GM18870 (cell line): ENCODE data around the gene MRPL30.
"Not testable (repeated sequence)": the region's sequence is repeated elsewhere in the genome, so short reads cannot be mapped to it uniquely, and the experiment has no call there.

Source experiments
- ATAC-seq: cut with Tn5 transposase; IDR thresholded peaks from one replicate; pipeline ENCODE4 v1.9.1; 2021; ENCODE audit warnings: moderate library complexity; ENCODE audit not compliant: unreplicated experiment

Gene MRPL30

GRCh38 chr2:99183025-99183424 lies 2.0 kb downstream of the MRPL30 start:
- ATAC-seq: no peak

DNA sequence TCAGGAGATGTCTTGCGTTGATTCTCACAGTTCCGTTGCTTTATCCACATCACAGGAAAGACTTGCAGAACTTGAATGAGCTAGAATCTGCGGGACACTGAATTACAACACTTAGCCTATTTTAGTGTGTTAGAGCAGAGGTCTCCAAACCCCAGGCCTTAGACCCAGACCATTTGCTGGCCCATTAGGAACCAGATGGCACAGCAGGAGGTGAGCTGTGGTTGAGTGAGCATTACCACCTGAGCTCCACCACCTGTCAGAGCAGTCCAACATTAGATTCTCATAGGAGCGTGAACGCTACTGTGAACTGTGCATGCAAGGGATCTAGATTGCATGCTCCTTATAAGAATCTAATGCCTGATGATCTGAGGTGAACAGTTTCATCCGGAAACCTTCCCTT lies 3.8 kb downstream of the MRPL30 start:
- ATAC-seq: no peak

- no peak for ATAC-seq
These were observed 6.0 kb downstream of the MRPL30 start for GRCh38 chr2:99187011-99187410.

DNA sequence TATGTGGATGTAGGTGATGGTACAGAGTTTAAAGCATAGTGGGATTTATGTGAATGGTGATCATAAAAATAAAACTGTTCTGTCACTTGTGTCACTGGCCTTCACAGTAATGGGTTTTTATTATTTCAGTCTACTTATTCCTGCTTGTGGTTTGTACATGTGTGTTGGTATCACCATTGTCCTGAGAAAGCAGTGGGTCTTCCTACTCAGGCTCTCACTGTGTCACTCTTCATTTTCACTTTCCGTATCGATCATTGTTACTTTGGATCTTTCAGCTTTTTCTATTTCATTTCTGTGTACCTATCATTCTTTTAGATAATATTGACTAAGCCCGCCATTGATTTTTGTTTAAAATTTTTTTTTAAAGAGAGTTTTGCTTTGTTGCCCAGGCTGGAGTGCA lies 7.4 kb downstream of the MRPL30 start:
- no peak for ATAC-seq

DNA sequence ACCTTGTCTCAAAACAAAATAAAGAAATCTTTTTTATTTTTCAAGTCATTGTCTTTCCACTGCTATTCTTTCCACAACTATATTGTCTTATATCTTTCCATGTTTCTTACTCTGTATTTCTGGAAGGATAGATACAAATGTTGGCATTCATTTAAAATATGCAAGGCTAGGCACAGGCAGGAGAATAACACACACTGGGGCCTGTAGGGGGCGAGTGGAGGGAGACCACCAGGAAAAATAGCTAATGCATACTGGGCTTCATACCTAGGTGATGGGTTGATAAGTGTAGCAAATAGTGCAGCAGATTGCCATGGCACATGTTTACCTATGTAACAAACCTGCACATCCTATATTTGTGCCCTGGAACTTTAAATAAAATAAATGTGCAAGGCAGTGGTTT lies 9.6 kb downstream of the MRPL30 start:
- no peak for ATAC-seq

- ATAC-seq: not testable (repeated sequence)
These were observed 11.4 kb downstream of the MRPL30 start for GRCh38 chr2:99192364-99192763.

- ATAC-seq: no peak
These were observed 17.3 kb downstream of the MRPL30 start for GRCh38 chr2:99198103-99198841.

DNA sequence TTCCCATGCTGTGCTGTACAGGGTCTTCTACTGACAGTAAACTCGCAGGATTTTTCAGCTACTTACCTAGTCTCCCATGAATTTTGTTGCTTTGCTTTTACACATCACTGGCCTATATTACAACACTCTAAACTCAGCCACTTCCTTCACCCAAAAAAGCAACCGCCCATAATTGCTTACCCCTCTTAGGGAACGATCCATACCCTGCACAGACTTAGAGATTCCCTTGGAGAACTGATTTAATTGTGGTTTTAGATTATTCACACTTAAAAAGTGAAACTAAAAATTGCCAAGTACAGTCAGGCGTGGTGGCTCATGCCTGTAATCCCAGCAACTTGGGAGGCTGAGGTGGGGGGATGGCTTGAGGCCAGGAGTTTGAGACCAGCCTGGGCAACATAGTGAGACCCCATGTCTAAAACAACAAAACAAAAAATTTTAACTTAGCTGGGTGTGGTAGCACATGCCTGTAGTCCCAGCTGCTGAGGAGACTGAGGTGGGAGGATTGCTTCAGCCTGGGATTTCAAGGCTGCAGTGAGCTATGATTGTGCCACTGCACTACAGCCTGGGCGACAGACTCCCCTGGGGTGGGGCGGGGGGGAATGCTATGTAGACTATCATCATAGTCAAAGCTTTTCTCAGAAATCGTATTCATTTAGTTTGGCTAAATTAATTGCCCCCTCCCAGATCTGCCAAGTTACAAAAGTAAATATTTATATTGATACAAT lies 19.3 kb downstream of the MRPL30 start:
- ATAC-seq: no peak

GRCh38 chr2:99201959-99202678 lies 21.1 kb downstream of the MRPL30 start:
- ATAC-seq: no peak

DNA sequence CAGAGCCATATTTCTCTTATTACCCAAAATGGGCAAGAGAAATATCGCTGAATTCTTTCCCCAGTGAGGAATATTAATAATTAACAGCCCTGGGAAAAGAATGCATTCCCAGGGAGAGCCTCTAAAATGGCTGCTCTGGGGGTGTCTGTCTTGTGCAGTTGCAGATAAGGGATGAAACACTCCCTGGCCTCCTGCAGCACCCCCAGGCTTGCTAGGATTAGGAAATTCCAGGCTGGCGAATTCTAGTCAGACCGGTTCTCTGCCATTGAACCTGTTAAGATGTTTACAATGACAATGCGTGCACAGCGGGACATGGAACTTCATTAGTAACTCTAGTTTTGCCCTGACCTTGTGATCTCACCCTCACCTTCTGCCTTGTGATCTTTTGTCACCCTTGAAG lies 24.5 kb downstream of the MRPL30 start:
- ATAC-seq: no peak

- no peak for ATAC-seq
These were observed 35.1 kb downstream of the MRPL30 start for GRCh38 chr2:99216096-99216495.

DNA sequence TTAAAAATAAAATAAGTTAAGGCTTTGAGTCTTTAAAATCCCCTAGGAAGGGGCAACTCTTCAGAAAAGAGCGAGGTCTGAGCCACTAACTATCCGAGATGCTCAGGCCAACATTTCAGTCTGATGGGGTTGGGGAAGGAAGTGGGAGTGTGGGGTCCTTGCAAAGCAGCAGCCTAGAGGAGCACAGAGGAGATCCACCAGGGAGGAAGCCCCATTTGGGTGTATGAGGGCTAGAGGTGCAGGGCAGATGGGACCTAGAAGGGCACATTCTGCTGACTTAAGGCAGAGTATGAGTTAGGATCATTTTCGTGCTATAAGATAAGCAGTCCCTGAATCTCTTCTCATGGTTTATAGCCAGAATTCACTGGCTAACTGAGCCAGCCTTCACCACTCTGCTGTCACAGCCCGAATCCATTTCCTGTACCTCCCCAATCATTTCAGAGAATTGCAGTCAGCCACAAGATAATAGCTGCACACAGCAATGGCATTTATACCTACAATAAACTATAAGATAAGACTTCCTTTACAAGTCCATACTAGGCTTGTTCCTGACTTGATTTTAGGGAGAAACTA lies 37.0 kb downstream of the MRPL30 start:
- no peak for ATAC-seq

DNA sequence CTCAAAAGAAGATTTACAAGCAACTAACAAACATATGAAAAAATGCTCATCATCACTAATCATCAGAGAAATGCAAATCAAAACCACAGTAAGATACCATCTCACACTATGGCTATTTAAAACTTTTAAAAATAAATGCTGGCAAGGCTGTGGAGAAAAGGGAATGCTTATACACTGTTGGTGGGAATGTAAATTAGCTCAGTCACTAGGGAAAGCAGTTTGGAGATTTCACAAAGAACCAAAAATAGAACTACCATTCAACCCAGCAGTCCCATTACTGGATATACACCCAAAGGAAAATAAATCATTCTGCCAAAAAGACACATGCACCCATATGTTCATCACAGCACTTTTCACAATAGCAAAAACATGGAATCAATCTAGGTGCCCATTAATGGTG lies 52.2 kb downstream of the MRPL30 start:
- ATAC-seq: not testable (repeated sequence)

DNA sequence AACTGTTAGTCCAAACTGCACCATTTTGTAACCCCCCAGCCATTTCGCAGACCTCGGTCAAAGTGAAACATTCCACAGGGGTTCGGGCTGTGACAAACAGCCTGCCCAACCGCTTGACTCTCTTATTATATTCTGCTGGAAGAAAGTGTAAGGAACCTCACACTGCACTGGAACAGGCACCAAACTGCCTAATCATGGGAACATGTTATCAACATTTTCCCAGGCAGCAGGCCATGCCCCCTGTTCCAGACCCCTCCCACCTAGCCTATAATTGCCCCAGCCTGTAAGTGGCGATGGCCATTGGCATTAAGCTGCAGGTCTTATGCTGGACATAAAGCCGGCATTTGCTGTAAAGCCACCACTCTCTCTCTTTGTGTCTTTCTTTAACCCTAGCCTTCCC lies 57.6 kb downstream of the MRPL30 start:
- ATAC-seq: no peak

GRCh38 chr2:99240431-99240830 lies 59.4 kb downstream of the MRPL30 start:
- no peak for ATAC-seq

- no peak for ATAC-seq
These were observed 61.2 kb downstream of the MRPL30 start for GRCh38 chr2:99242151-99242550.
